Peyer's patch (tissue), 4 donors: ENCODE data around the gene PRSS57. TPM values are rescaled to one million over a fixed set of nuclear protein-coding genes. Genes with fewer than 3 reads are reported as not detected.
A peak's percentile ranks its signal among the peaks of the same experiment; 100 is the strongest.

Source experiments
- DNase-seq, 3 donors: peaks; one replicate each; pipeline ENCODE4 v3.0.0-alpha.2; 2017 to 2019
- H3K27ac ChIP-seq, 4 donors: fragments of 200-600 bp; sonication (generic); one replicate each; pipeline ENCODE4 v1.5.1; 2016 to 2019
- H3K27me3 ChIP-seq, 2 donors: fragments of 200-600 bp; sonication (generic); one replicate each; pipeline ENCODE4 v1.5.1; 2019
- H3K36me3 ChIP-seq, 3 donors: fragments of 200-600 bp; sonication (generic); one replicate each; pipeline ENCODE4 v1.5.1; 2016 to 2019
- H3K4me1 ChIP-seq, 4 donors: fragments of 200-600 bp; sonication (generic); one replicate each; pipeline ENCODE4 v1.5.1; 2016 to 2019
- H3K4me3 ChIP-seq, 4 donors: fragments of 200-600 bp; sonication (generic); 1 replicate in 3 of 4; 2 replicates in 1 of 4; pipeline ENCODE4 v1.5.1; 2016 to 2019; ENCODE audit warnings: mild to moderate bottlenecking in 1 of 4
- H3K9me3 ChIP-seq, 4 donors: fragments of 200-600 bp; sonication (generic); one replicate each; pipeline ENCODE4 v1.5.1; 2016 to 2019; ENCODE audit warnings: mild to moderate bottlenecking in 1 of 4
- CTCF ChIP-seq, 6 experiments: fragments of 450-650 bp in 4 of 6; fragments of 200-600 bp in 2 of 6; sonication (generic) in 1 of 6; IDR thresholded peaks; one replicate each; pipeline ENCODE4 v1.5.1; 2017 to 2019; ENCODE audit warnings: antibody characterized with exemption in 6 of 6, mild to moderate bottlenecking in 3 of 6, moderate library complexity in 1 of 6
- POLR2A ChIP-seq, 2 donors: fragments of 450-650 bp; IDR thresholded peaks; one replicate each; pipeline ENCODE4 v1.5.1; 2017; ENCODE audit warnings: antibody characterized with exemption in 2 of 2, mild to moderate bottlenecking in 2 of 2, moderate library complexity in 2 of 2
- total RNA-seq, 4 donors: library from RNA; depleted of rRNA; stranded (reverse); fragments of >200 nt; gene quantifications; one replicate each; pipeline ENCODE4 v1.1.0, GENCODE V29; 2016

The PRSS57 gene
- total RNA-seq, 4 donors from 2014 or later, result not detected

- Histone ChIP-seq H3K27ac (peak overlapping the region; percentile 94 to 99 (median 98)), H3K27me3 (no peaks in the 10 kb centered on the region), H3K4me1 (peaks cover 4 to 68% (median 43%) of the 10 kb centered on the region in 4 donors), H3K9me3 (no peaks in the 10 kb centered on the region), H3K36me3 (peaks cover 0 to 7% (median 0%) of the 10 kb centered on the region in 3 donors), H3K4me3 (peak overlapping the region; percentile 96 to 100 (median 98))
- no peak for TF ChIP-seq POLR2A (IDR thresholded peaks at IDR 0.05)
- TF ChIP-seq CTCF (IDR thresholded peaks at IDR 0.05), result no peak
- peak; percentile 73 to 85 (median 79) for DNase-seq
Measured at GRCh38 chr19:661427-662196, 33.6 kb downstream of the PRSS57 start.

- H3K27me3 ChIP-seq, result no peaks in the 10 kb centered on the region
- H3K36me3 ChIP-seq, result peaks cover 0 to 7% (median 0%) of the 10 kb centered on the region in 3 donors
- peak; percentile 42 to 91 (median 90) for DNase-seq
- peak; percentile 91 to 92 for TF ChIP-seq POLR2A (IDR thresholded peaks at IDR 0.05)
- TF ChIP-seq CTCF (IDR thresholded peaks at IDR 0.05), result no peak
- H3K9me3 ChIP-seq, result no peaks in the 10 kb centered on the region
- peaks cover 4 to 68% (median 43%) of the 10 kb centered on the region in 4 donors for H3K4me1 ChIP-seq
- peak overlapping the region; percentile 96 to 100 (median 98) for H3K4me3 ChIP-seq
- peak overlapping the region; percentile 94 to 99 (median 98) for H3K27ac ChIP-seq
Measured at GRCh38 chr19:660793-661426, 34.3 kb downstream of the PRSS57 start.

- TF ChIP-seq POLR2A (IDR thresholded peaks at IDR 0.05) (no peak), CTCF (IDR thresholded peaks at IDR 0.05) (no peak)
- Histone ChIP-seq H3K27ac (peak overlapping the region; percentile 94 to 99 (median 98)), H3K4me1 (peaks cover 4 to 60% (median 42%) of the 10 kb centered on the region in 4 donors), H3K27me3 (no peaks in the 10 kb centered on the region), H3K9me3 (no peaks in the 10 kb centered on the region), H3K4me3 (peak overlapping the region in 3 of 4 donors; percentile 23 to 100 (median 96)), H3K36me3 (peaks cover 0 to 11% (median 0%) of the 10 kb centered on the region in 3 donors)
- peak in 2 of 3 donors; percentile 68 to 82 for DNase-seq
Measured at GRCh38 chr19:658916-659839, 36.1 kb downstream of the PRSS57 start.

GRCh38 chr19:658059-658839 lies 37.0 kb downstream of the PRSS57 start:
- DNase-seq, result peak in 1 of 3 donors; percentile 47
- peak overlapping the region in 2 of 4 donors; percentile 10 to 23 for H3K4me3 ChIP-seq
- peaks cover 0 to 20% (median 0%) of the 10 kb centered on the region in 3 donors for H3K36me3 ChIP-seq
- H3K9me3 ChIP-seq, result no peaks in the 10 kb centered on the region
- peak overlapping the region in 1 of 4 donors; percentile 94 for H3K27ac ChIP-seq
- TF ChIP-seq CTCF (IDR thresholded peaks at IDR 0.05), result no peak
- TF ChIP-seq POLR2A (IDR thresholded peaks at IDR 0.05), result no peak
- peaks cover 0 to 56% (median 36%) of the 10 kb centered on the region in 4 donors for H3K4me1 ChIP-seq
- H3K27me3 ChIP-seq, result no peaks in the 10 kb centered on the region
